Measurements from ENCODE around the gene CBFB. TPM values are rescaled to one million over a fixed set of nuclear protein-coding genes. Genes with fewer than 3 reads are reported as not detected.
"Not testable (repeated sequence)": the region's sequence is repeated elsewhere in the genome, so short reads cannot be mapped to it uniquely, and the experiment has no call there.

CBFB gene
- total and polyA plus RNA-seq, 2 of the 4 experiments (the other 2 are of a cell fraction), result 44.2 to 48.0 TPM

- H3K4me2 ChIP-seq (ENCODE audit: low read depth, low read length); ATAC-seq (ENCODE audit: low read depth); H3K27me3 ChIP-seq (ENCODE audit: control insufficient read depth, insufficient read depth, low read length); H2AK9ac ChIP-seq (replicated peaks; ENCODE audit: low read depth, low read length, poor library complexity); intact Hi-C loops (cut with micrococcal nuclease); CTCF ChIA-PET; H4K8ac ChIP-seq (ENCODE audit: low read depth in 2 of 2, low read length in 2 of 2); H2BK120ac ChIP-seq (ENCODE audit: low read depth, low read length); H2BK20ac ChIP-seq (ENCODE audit: low read depth, low read length); H2BK15ac ChIP-seq (ENCODE audit: low read depth, low read length); DNase-seq; H2AK5ac ChIP-seq (ENCODE audit: low read depth, low read length); H3K4me3 ChIP-seq (ENCODE audit: insufficient read depth, low read depth, low read length); H4K5ac ChIP-seq (ENCODE audit: low read depth, low read length); H3K4me1 ChIP-seq (ENCODE audit: control insufficient read depth, insufficient read depth, low read length); H3K18ac ChIP-seq (ENCODE audit: low read depth, low read length); H3K56ac ChIP-seq (ENCODE audit: extremely low read depth, insufficient read depth, low read length); POLR2A ChIA-PET (ENCODE audit: unreplicated experiment); H4K91ac ChIP-seq (ENCODE audit: insufficient read depth, low read depth, low read length); dilution Hi-C loops (cut with HindIII; ENCODE audit: low sequenced_read_pairs, unreplicated experiment); H3K14ac ChIP-seq (replicated peaks; ENCODE audit: low read depth, low read length); H3K4ac ChIP-seq (ENCODE audit: low read depth, low read length); H3K9me3 ChIP-seq (ENCODE audit: control insufficient read depth, insufficient read depth, low read length); H2AFZ ChIP-seq (replicated peaks; ENCODE audit: low read length, poor library complexity); in situ Hi-C loops (cut with MboI; ENCODE audit: low sequenced_read_pairs); H3K27ac ChIP-seq (ENCODE audit: insufficient read depth, low read length); H2BK5ac ChIP-seq (ENCODE audit: low read depth, low read length, poor library complexity, severe bottlenecking); H3K23ac ChIP-seq (ENCODE audit: low read depth, low read length); BruUV-seq (replicated peaks); H3K9me1 ChIP-seq (ENCODE audit: insufficient read depth, low read length); H3K9ac ChIP-seq (ENCODE audit: low read depth, low read length): not testable (repeated sequence)
- peaks cover 21 to 41% of the 10 kb centered on the region in 2 experiments for H3K79me1 ChIP-seq (ENCODE audit: low read depth in 1 of 2, low read length in 2 of 2)
- peaks cover 16% of the 10 kb centered on the region for H3K36me3 ChIP-seq (ENCODE audit: control insufficient read depth, insufficient read depth, low read length)
- peaks cover 27% of the 10 kb centered on the region; the same call in 1 of the 2 replicates for H4K20me1 ChIP-seq (ENCODE audit: insufficient read depth, low read length)
- WGBS, 2 experiments (ENCODE audit: extremely low coverage in 2 of 2, insufficient read length in 1 of 2), result no CpG with 5 or more reads among the region's 5 CpGs
Observed at GRCh38 chr16:67122799-67123198, 93.8 kb downstream of the CBFB start.

Measured in IMR-90 (cell line).